PC-9 (cell line): Measurements from ENCODE around the gene GAB4. TPM values are rescaled to one million over a fixed set of nuclear protein-coding genes. Genes with fewer than 3 reads are reported as not detected.

Experiments used
- BruUV-seq: library from RNA; stranded (reverse); fragments of 400-500 nt; replicated peaks from 2 replicates; lab custom pipeline; 2021; lab: Mats Ljungman, UMichigan
- CTCF ChIA-PET: fragments of 300-600 bp; sonication (Branson Sonifier 250); formaldehyde crosslinking; loops from one replicate; lab custom pipeline; 2022; ENCODE audit warnings: antibody characterized with exemption; lab: Charles Lee
- POLR2A ChIA-PET: fragments of 300-600 bp; sonication (Branson Sonifier 250); formaldehyde crosslinking; loops from one replicate; lab custom pipeline; 2022; ENCODE audit warnings: antibody characterized with exemption; ENCODE audit not compliant: unreplicated experiment; lab: Charles Lee
- DNase-seq, 2 experiments: peaks; one replicate each; pipeline versions ENCODE4 v3.0.0 to v3.0.0-alpha.2; 2015 to 2022; ENCODE audit warnings: mixed read lengths in 1 of 2
- H2AFZ ChIP-seq: fragments of 200-600 bp; sonication (generic); 2 replicates; pipeline ENCODE4 v1.8.1; 2017; ENCODE audit warnings: antibody characterized with exemption
- H3F3A ChIP-seq: fragments of 200-600 bp; sonication (generic); 2 replicates; pipeline ENCODE4 v1.8.1; 2017; ENCODE audit warnings: antibody characterized with exemption, mild to moderate bottlenecking, low read depth; ENCODE audit not compliant: insufficient read depth
- H3K27ac ChIP-seq: fragments of 200-600 bp; sonication (generic); 2 replicates; pipeline ENCODE4 v1.6.1; 2016; ENCODE audit warnings: mixed run types
- H3K27me3 ChIP-seq: fragments of 200-600 bp; sonication (generic); 2 replicates; pipeline ENCODE4 v1.6.1; 2016; ENCODE audit warnings: low read depth, mixed run types; ENCODE audit not compliant: insufficient read depth
- H3K36me3 ChIP-seq: fragments of 200-600 bp; sonication (generic); 2 replicates; pipeline ENCODE4 v1.6.1; 2016; ENCODE audit warnings: low read depth, mixed run types
- H3K4me1 ChIP-seq: fragments of 200-600 bp; sonication (generic); replicated peaks from 2 replicates; pipeline ENCODE4 v1.6.1; 2016; ENCODE audit warnings: mixed run types; ENCODE audit not compliant: insufficient read depth
- H3K4me2 ChIP-seq: fragments of 200-600 bp; sonication (generic); 2 replicates; pipeline ENCODE4 v1.6.1; 2017; ENCODE audit warnings: mixed run types
- H3K4me3 ChIP-seq: fragments of 200-600 bp; sonication (generic); 2 replicates; pipeline ENCODE4 v1.6.1; 2016; ENCODE audit warnings: mixed run types
- H3K79me2 ChIP-seq: fragments of 200-600 bp; sonication (generic); 2 replicates; pipeline ENCODE4 v1.6.1; 2017; ENCODE audit warnings: low read depth, mixed run types
- H3K9me2 ChIP-seq: fragments of 200-600 bp; sonication (generic); 2 replicates; pipeline ENCODE4 v1.8.1; 2017; ENCODE audit warnings: mild to moderate bottlenecking; ENCODE audit not compliant: insufficient read depth
- H3K9me3 ChIP-seq: fragments of 200-600 bp; sonication (generic); 2 replicates; pipeline ENCODE4 v1.8.1; 2016; ENCODE audit warnings: low read depth; ENCODE audit not compliant: insufficient read depth
- H4K20me1 ChIP-seq: fragments of 200-600 bp; sonication (generic); 2 replicates; pipeline ENCODE4 v1.8.1; 2017; ENCODE audit not compliant: insufficient read depth
- CTCF ChIP-seq: fragments of 200-600 bp; sonication (generic); conservative IDR thresholded peaks from 2 replicates; pipeline ENCODE4 v1.6.1; 2017; ENCODE audit warnings: mixed run types, antibody characterized with exemption, mild to moderate bottlenecking, moderate library complexity
- EZH2 ChIP-seq: fragments of 200-600 bp; sonication (generic); IDR thresholded peaks from 2 replicates; pipeline ENCODE4 v1.8.0; 2017; ENCODE audit warnings: antibody characterized with exemption, low read depth
- intact Hi-C: fragments of 100-400 bp; cut with micrococcal nuclease; formaldehyde crosslinking; loops from one replicate; pipeline ENCODE4 v1.10.0; 2022; ENCODE audit not compliant: unreplicated experiment
- total RNA-seq: library from RNA; stranded (reverse); gene quantifications from 2 replicates; pipeline ENCODE4 v1.2.3, GENCODE V29; 2021

Gene GAB4
- total RNA-seq, 1 experiment from 2014 or later: not detected

GRCh38 chr22:16974298-16975084, 33.5 kb downstream of the GAB4 start:
- Histone ChIP-seq H3K4me2 (no peak overlapping the region), H4K20me1 (no peaks in the 10 kb centered on the region), H3F3A (no peaks in the 10 kb centered on the region), H2AFZ (no peak overlapping the region), H3K27ac (no peak overlapping the region), H3K4me1 (no peaks in the 10 kb centered on the region), H3K4me3 (no peak overlapping the region), H3K9me3 (no peaks in the 10 kb centered on the region), H3K79me2 (no peaks in the 10 kb centered on the region), H3K36me3 (no peaks in the 10 kb centered on the region), H3K9me2 (no peaks in the 10 kb centered on the region), H3K27me3 (peaks cover 11% of the 10 kb centered on the region)
- no TSS peak for BruUV-seq
- no peak for TF ChIP-seq EZH2
- no peak for TF ChIP-seq CTCF
- POLR2A ChIA-PET: no interaction called here
- DNase-seq: no peak
- intact Hi-C loops: no loop called here
- CTCF ChIA-PET: no interaction called here

GRCh38 chr22:16973591-16974297, 34.3 kb downstream of the GAB4 start:
- POLR2A ChIA-PET: no interaction called here
- no peak overlapping the region for H3K27ac ChIP-seq
- no peaks in the 10 kb centered on the region for H3F3A ChIP-seq
- H3K4me2 ChIP-seq: no peak overlapping the region
- no peak for DNase-seq
- no peaks in the 10 kb centered on the region for H3K4me1 ChIP-seq
- CTCF ChIA-PET: no interaction called here
- H3K9me2 ChIP-seq: no peaks in the 10 kb centered on the region
- no peaks in the 10 kb centered on the region for H3K79me2 ChIP-seq
- no peak for TF ChIP-seq CTCF
- H3K9me3 ChIP-seq: no peaks in the 10 kb centered on the region
- H3K27me3 ChIP-seq: peaks cover 11% of the 10 kb centered on the region
- H2AFZ ChIP-seq: no peak overlapping the region
- intact Hi-C loops: no loop called here
- no peaks in the 10 kb centered on the region for H4K20me1 ChIP-seq
- no TSS peak for BruUV-seq
- no peak overlapping the region for H3K4me3 ChIP-seq
- H3K36me3 ChIP-seq: no peaks in the 10 kb centered on the region

- Histone ChIP-seq H3K4me2 (no peak overlapping the region), H4K20me1 (no peaks in the 10 kb centered on the region), H3K9me3 (no peaks in the 10 kb centered on the region), H3K79me2 (no peaks in the 10 kb centered on the region), H3F3A (no peaks in the 10 kb centered on the region), H3K36me3 (no peaks in the 10 kb centered on the region), H3K4me1 (no peaks in the 10 kb centered on the region), H3K27ac (no peak overlapping the region), H3K9me2 (no peaks in the 10 kb centered on the region), H3K4me3 (no peak overlapping the region), H2AFZ (no peak overlapping the region), H3K27me3 (peaks cover 15% of the 10 kb centered on the region)
- BruUV-seq: no TSS peak
- ChIA-PET CTCF (no interaction called here), POLR2A (no interaction called here)
- intact Hi-C loops: no loop called here
- no peak for DNase-seq
- TF ChIP-seq CTCF (no peak), EZH2 (no peak)
Measured at GRCh38 chr22:16972311-16972710, 35.7 kb downstream of the GAB4 start.
